Esophagus muscularis mucosa (tissue), 4 donors: ENCODE measurements around the gene HHLA2.

Experiments
- EP300 ChIP-seq: sonication (generic); formaldehyde crosslinking; IDR thresholded peaks from one replicate; pipeline ENCODE4 v1.6.1; 2017; ENCODE audit warnings: antibody characterized with exemption
- POLR2A ChIP-seq: fragments of 450-650 bp; IDR thresholded peaks from one replicate; pipeline ENCODE4 v1.6.1; 2017; ENCODE audit warnings: antibody characterized with exemption, moderate library complexity, mild to moderate bottlenecking, low read depth
- POLR2AphosphoS5 ChIP-seq, 2 donors: sonication (generic); formaldehyde crosslinking; IDR thresholded peaks; one replicate each; pipeline ENCODE4 v1.6.1; 2017; ENCODE audit warnings: antibody characterized with exemption in 2 of 2
- TF ChIP-seq, protein P1 (sequence below), 3 experiments: fragments of 200-600 bp in 2 of 3; fragments of 450-650 bp in 1 of 3; sonication (generic) in 2 of 3; IDR thresholded peaks; one replicate each; pipeline ENCODE4 v1.5.1; 2017 to 2019; ENCODE audit warnings: antibody characterized with exemption in 3 of 3, mild to moderate bottlenecking in 2 of 3, moderate library complexity in 1 of 3

DNA sequence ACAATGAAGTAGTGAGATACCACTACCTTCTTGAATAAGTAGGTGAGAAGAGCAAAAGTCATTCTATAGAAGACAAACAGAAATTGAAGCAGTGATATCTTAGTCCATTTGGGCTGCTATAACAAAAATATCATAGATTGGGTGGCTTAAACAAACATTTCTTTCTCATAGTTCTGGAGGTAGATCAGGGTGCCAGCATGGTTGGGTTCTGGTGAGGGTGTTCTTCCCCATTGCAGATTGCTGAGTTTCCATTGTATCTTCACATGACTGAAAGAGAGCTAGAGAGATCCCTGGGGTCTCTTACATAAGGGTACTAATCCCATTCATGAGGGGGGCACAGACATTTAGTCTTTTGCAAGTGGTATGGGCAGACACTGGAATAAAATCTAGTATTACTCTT lies 41.2 kb upstream of the HHLA2 start:
- no peak for TF ChIP-seq POLR2A
- TF ChIP-seq, protein P1, sequence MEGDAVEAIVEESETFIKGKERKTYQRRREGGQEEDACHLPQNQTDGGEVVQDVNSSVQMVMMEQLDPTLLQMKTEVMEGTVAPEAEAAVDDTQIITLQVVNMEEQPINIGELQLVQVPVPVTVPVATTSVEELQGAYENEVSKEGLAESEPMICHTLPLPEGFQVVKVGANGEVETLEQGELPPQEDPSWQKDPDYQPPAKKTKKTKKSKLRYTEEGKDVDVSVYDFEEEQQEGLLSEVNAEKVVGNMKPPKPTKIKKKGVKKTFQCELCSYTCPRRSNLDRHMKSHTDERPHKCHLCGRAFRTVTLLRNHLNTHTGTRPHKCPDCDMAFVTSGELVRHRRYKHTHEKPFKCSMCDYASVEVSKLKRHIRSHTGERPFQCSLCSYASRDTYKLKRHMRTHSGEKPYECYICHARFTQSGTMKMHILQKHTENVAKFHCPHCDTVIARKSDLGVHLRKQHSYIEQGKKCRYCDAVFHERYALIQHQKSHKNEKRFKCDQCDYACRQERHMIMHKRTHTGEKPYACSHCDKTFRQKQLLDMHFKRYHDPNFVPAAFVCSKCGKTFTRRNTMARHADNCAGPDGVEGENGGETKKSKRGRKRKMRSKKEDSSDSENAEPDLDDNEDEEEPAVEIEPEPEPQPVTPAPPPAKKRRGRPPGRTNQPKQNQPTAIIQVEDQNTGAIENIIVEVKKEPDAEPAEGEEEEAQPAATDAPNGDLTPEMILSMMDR (IDR thresholded peaks at IDR 0.05): no peak
- no peak for TF ChIP-seq EP300
- TF ChIP-seq POLR2AphosphoS5 (IDR thresholded peaks at IDR 0.05): no peak
